Bronchial epithelial cell (primary cell): ENCODE measurements around the gene PRKCE. TPM values are rescaled to one million over a fixed set of nuclear protein-coding genes. Genes with fewer than 3 reads are reported as not detected.

Experiments used
- DNase-seq: peaks from one replicate; pipeline ENCODE4 v3.0.0-alpha.2; 2010; ENCODE audit warnings: low read depth
- FAIRE-seq: peaks from 2 replicates; lab custom pipeline; 2011; peaks lifted over from hg19 to GRCh38; lab: Jason Lieb, UNC
- H3K27me3 ChIP-seq: 2 replicates; pipeline ENCODE4 v1.5.1; 2011; ENCODE audit warnings: low read length; ENCODE audit not compliant: control insufficient read depth, insufficient read depth
- H3K36me3 ChIP-seq: 2 replicates; pipeline ENCODE4 v1.5.1; 2011; ENCODE audit warnings: low read length; ENCODE audit not compliant: control insufficient read depth, insufficient read depth
- H3K4me3 ChIP-seq: 2 replicates; pipeline ENCODE4 v1.5.1; 2011; ENCODE audit warnings: mild to moderate bottlenecking, low read depth, low read length, control low read depth
- CTCF ChIP-seq: IDR thresholded peaks from 2 replicates; pipeline ENCODE4 v1.5.1; 2011; ENCODE audit warnings: mild to moderate bottlenecking, moderate library complexity, low read length, control low read depth, inconsistent platforms; ENCODE audit not compliant: insufficient read depth, severe bottlenecking
- total RNA-seq: library from RNA; depleted of rRNA; stranded (reverse); fragments of >200 nt; gene quantifications from 2 replicates; pipeline ENCODE4 v1.2.1, GENCODE V29; 2014

Gene PRKCE
- total RNA-seq, 1 donor from 2014 or later: 6.3 TPM

GRCh38 chr2:45723857-45724256 is 72.4 kb downstream of the PRKCE start:
- no peaks in the 10 kb centered on the region for H3K27me3 ChIP-seq
- TF ChIP-seq CTCF: no peak
- DNase-seq: no peak
- no peak overlapping the region for H3K4me3 ChIP-seq
- H3K36me3 ChIP-seq: no peaks in the 10 kb centered on the region
- no peak for FAIRE-seq

GRCh38 chr2:45724335-45724734 is 72.9 kb downstream of the PRKCE start:
- DNase-seq (no peak), FAIRE-seq (no peak)
- Histone ChIP-seq H3K36me3 (no peaks in the 10 kb centered on the region), H3K27me3 (no peaks in the 10 kb centered on the region), H3K4me3 (no peak overlapping the region)
- TF ChIP-seq CTCF: no peak

GRCh38 chr2:45725731-45726130 is 74.3 kb downstream of the PRKCE start:
- H3K4me3 ChIP-seq: no peak overlapping the region
- H3K36me3 ChIP-seq: no peaks in the 10 kb centered on the region
- no peak for DNase-seq
- TF ChIP-seq CTCF: no peak
- no peaks in the 10 kb centered on the region for H3K27me3 ChIP-seq
- no peak for FAIRE-seq

- Histone ChIP-seq H3K4me3 (no peak overlapping the region), H3K36me3 (no peaks in the 10 kb centered on the region), H3K27me3 (no peaks in the 10 kb centered on the region)
- FAIRE-seq (no peak), DNase-seq (no peak)
- TF ChIP-seq CTCF: no peak
Measured at GRCh38 chr2:45726188-45726587, 74.7 kb downstream of the PRKCE start.

GRCh38 chr2:45728458-45728942 is 77.0 kb downstream of the PRKCE start:
- no peak for DNase-seq
- no peak for TF ChIP-seq CTCF
- Histone ChIP-seq H3K4me3 (no peak overlapping the region), H3K36me3 (no peaks in the 10 kb centered on the region), H3K27me3 (no peaks in the 10 kb centered on the region)
- no peak for FAIRE-seq
